ENCODE results near the gene HLA-A. TPM values are rescaled to one million over a fixed set of nuclear protein-coding genes. Genes with fewer than 3 reads are reported as not detected.

Gene HLA-A
- total and polyA plus RNA-seq, 3 experiments from 2014 or later, result 1,371 to 3,526 (median 1,390) TPM

DNA sequence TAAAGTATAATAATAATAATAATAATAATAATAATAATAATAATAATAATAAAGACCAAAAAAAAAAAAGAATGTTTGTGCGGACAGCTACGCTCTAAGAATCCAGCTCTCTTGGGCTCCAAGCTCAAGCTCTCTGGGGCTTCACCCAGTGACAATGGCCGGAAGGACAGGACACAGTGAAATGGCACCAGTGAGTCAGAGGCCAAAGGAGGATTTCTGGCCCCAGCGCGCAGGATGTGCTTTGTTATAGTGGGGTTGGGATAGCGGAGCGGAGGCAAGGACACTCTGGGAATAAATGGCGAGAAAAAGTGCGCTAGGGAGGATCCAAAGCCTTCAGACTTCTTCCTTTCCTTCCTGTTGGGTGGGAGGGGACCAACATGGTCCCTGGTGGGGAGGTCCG lies 38.2 kb downstream of the HLA-A start:
- H3K36me3 ChIP-seq (ENCODE audit: insufficient read depth, low read length), result no peaks in the 10 kb centered on the region
- no peaks in the 10 kb centered on the region for H3K9me3 ChIP-seq (ENCODE audit: low read length)
- ChIA-PET CTCF (no interaction called here), POLR2A (no interaction called here)
- H3K27ac Mint-ChIP-seq, result no peak overlapping the region
- H3K36me3 Mint-ChIP-seq, result no peaks in the 10 kb centered on the region
- H3K27ac ChIP-seq (ENCODE audit: low read depth, low read length), result no peak overlapping the region
- DNase-seq, result no peak
- H3K4me3 ChIP-seq (ENCODE audit: low read length), result no peak overlapping the region
- peaks cover 4% of the 10 kb centered on the region for H3K27me3 ChIP-seq (ENCODE audit: insufficient read depth, low read length, poor library complexity, severe bottlenecking)
- peaks cover 21 to 30% of the 10 kb centered on the region in 2 donors for H3K27me3 Mint-ChIP-seq
- H3K4me1 ChIP-seq (ENCODE audit: insufficient read depth, low read length), result peaks cover 15% of the 10 kb centered on the region
- H3K4me3 Mint-ChIP-seq, result no peak overlapping the region
- peaks cover 15 to 17% (median 17%) of the 10 kb centered on the region in 3 donors for H3K4me1 Mint-ChIP-seq
- H3K9me3 Mint-ChIP-seq, result no peaks in the 10 kb centered on the region

DNA sequence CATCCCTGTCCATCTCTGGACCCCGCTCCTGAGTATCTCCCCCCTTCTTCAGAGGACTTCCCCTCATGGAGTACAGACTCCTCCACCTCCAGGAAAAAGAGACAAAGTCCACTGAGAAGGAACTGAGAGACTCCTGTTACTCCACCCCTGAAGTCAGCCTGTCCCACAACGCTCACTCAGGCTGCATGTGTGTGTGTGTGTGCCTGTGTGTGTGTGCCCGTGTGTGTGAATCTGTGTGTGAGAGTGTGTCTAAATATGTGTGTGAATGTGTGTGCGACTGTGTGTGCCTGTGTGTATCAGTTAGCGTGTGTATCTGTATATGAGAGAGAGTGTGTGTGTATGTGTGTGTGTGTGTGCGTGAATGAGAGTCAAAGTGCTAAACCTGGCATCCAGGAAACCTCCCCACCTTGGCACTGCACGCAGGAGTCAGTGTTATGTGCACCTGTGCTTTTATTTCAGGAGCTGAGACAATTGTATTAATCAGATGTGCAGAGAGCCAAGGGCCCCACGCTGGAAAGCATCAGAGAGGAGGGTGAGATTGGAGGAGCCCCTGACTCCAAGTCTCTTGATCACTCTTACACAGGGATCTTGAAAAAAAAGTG lies 39.0 kb downstream of the HLA-A start:
- ChIA-PET CTCF (interaction anchor here (1.5 kb wide), 1 partner anchor 133 kb away, joined by 4 read pairs; no protein-coding TSS in a partner anchor), POLR2A (no interaction called here)
- H3K4me1 ChIP-seq (ENCODE audit: insufficient read depth, low read length), result peaks cover 7% of the 10 kb centered on the region
- H3K36me3 ChIP-seq (ENCODE audit: insufficient read depth, low read length), result no peaks in the 10 kb centered on the region
- Mint-ChIP-seq H3K9me3 (no peaks in the 10 kb centered on the region), H3K4me3 (no peak overlapping the region), H3K27ac (no peak overlapping the region), H3K36me3 (no peaks in the 10 kb centered on the region), H3K4me1 (peaks cover 7 to 9% (median 9%) of the 10 kb centered on the region in 3 donors), H3K27me3 (peaks cover 14 to 22% of the 10 kb centered on the region in 2 donors)
- no peak overlapping the region for H3K27ac ChIP-seq (ENCODE audit: low read depth, low read length)
- H3K9me3 ChIP-seq (ENCODE audit: low read length), result no peaks in the 10 kb centered on the region
- H3K4me3 ChIP-seq (ENCODE audit: low read length), result no peak overlapping the region
- DNase-seq, result no peak
- no peaks in the 10 kb centered on the region for H3K27me3 ChIP-seq (ENCODE audit: insufficient read depth, low read length, poor library complexity, severe bottlenecking)

DNA sequence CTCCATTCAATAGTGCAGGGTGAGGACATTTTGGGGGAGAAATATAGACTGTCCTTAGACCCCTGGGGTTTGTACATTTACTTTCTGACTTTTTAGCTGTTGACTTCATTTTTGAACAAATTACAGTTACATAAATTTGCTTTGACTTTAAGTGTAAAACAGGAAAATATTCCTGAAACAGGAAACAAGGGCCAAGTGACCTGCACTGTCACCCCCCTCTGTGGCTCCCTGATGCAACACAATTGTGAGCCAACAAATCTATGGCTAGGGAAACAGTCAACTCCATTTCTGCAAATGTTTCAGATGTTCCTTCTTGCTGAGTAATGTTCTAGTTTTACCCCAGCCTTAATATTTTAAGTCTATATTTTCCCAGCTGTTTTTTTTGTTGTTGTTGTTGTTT lies 39.8 kb downstream of the HLA-A start:
- no peak overlapping the region for H3K4me3 Mint-ChIP-seq
- no peaks in the 10 kb centered on the region for H3K9me3 Mint-ChIP-seq
- no peak overlapping the region for H3K27ac ChIP-seq (ENCODE audit: low read depth, low read length)
- POLR2A ChIA-PET, result no interaction called here
- no peaks in the 10 kb centered on the region for H3K27me3 ChIP-seq (ENCODE audit: insufficient read depth, low read length, poor library complexity, severe bottlenecking)
- H3K36me3 Mint-ChIP-seq, result no peaks in the 10 kb centered on the region
- CTCF ChIA-PET, result interaction anchor here (1.5 kb wide), 1 partner anchor 134 kb away, joined by 4 read pairs; no protein-coding TSS in a partner anchor
- no peak overlapping the region for H3K27ac Mint-ChIP-seq
- H3K4me1 ChIP-seq (ENCODE audit: insufficient read depth, low read length), result peaks cover 3% of the 10 kb centered on the region
- H3K4me3 ChIP-seq (ENCODE audit: low read length), result no peak overlapping the region
- peaks cover 7 to 16% of the 10 kb centered on the region in 2 donors for H3K27me3 Mint-ChIP-seq
- no peak for DNase-seq
- H3K9me3 ChIP-seq (ENCODE audit: low read length), result no peaks in the 10 kb centered on the region
- H3K4me1 Mint-ChIP-seq, result peaks cover 2 to 4% (median 3%) of the 10 kb centered on the region in 3 donors
- no peaks in the 10 kb centered on the region for H3K36me3 ChIP-seq (ENCODE audit: insufficient read depth, low read length)

DNA sequence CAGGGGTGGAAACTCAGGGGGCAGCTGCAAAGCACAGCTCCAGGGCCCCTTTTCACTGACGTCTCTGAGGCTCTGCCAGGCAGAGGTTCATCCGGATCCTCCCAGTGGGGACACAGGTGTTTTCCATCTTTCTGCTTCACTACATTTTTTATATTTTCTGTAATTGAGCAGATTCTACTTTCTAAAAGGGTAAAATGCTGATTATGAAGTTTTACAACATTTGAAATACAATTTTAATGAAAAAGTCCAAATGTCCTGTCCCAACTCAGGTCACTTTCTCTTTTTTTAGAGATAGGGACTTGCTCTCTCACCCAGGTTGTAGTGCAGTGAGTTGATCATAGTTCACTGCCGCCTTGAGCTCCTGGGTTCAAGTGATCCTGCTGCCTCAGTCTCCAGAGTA lies 41.9 kb downstream of the HLA-A start:
- Histone ChIP-seq H3K27ac (ENCODE audit: low read depth, low read length) (no peak overlapping the region), H3K4me1 (ENCODE audit: insufficient read depth, low read length) (no peaks in the 10 kb centered on the region), H3K4me3 (ENCODE audit: low read length) (no peak overlapping the region), H3K27me3 (ENCODE audit: insufficient read depth, low read length, poor library complexity, severe bottlenecking) (no peaks in the 10 kb centered on the region), H3K9me3 (ENCODE audit: low read length) (no peaks in the 10 kb centered on the region), H3K36me3 (ENCODE audit: insufficient read depth, low read length) (no peaks in the 10 kb centered on the region)
- ChIA-PET CTCF (interaction anchor here (1.2 kb wide), 1 partner anchor 9 kb away, joined by 3 read pairs; no protein-coding TSS in a partner anchor), POLR2A (no interaction called here)
- H3K36me3 Mint-ChIP-seq, result no peaks in the 10 kb centered on the region
- H3K27ac Mint-ChIP-seq, result no peak overlapping the region
- no peak for DNase-seq
- no peaks in the 10 kb centered on the region for H3K4me1 Mint-ChIP-seq
- no peak overlapping the region for H3K4me3 Mint-ChIP-seq
- H3K9me3 Mint-ChIP-seq, result no peaks in the 10 kb centered on the region
- peaks cover 0 to 16% of the 10 kb centered on the region in 2 donors for H3K27me3 Mint-ChIP-seq

DNA sequence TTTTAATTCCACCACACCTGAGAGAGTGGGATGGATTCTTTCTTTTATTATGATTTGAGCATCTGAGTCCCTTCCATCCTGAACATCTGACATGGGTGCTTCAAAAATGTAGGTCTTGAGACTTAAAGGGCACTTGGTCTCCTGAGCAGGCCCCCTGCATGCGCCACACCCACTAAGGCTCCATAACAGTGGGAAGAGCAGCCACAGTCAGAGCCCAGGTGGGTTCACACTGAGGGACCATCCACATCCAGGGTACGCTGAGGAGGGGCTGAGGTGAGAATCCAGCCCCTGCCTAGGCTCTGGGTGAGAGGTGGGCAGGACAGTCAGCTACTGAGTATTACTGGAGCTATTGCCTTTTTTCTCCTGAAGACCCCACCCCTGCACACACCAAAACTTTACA lies 42.7 kb downstream of the HLA-A start:
- Mint-ChIP-seq H3K9me3 (no peaks in the 10 kb centered on the region), H3K36me3 (no peaks in the 10 kb centered on the region), H3K27ac (no peak overlapping the region), H3K27me3 (peaks cover 2 to 21% of the 10 kb centered on the region in 2 donors), H3K4me3 (no peak overlapping the region), H3K4me1 (no peaks in the 10 kb centered on the region)
- Histone ChIP-seq H3K9me3 (ENCODE audit: low read length) (no peaks in the 10 kb centered on the region), H3K27me3 (ENCODE audit: insufficient read depth, low read length, poor library complexity, severe bottlenecking) (no peaks in the 10 kb centered on the region), H3K36me3 (ENCODE audit: insufficient read depth, low read length) (no peaks in the 10 kb centered on the region), H3K4me1 (ENCODE audit: insufficient read depth, low read length) (no peaks in the 10 kb centered on the region), H3K27ac (ENCODE audit: low read depth, low read length) (no peak overlapping the region), H3K4me3 (ENCODE audit: low read length) (no peak overlapping the region)
- CTCF ChIA-PET, result no interaction called here
- POLR2A ChIA-PET, result no interaction called here
- no peak for DNase-seq

DNA sequence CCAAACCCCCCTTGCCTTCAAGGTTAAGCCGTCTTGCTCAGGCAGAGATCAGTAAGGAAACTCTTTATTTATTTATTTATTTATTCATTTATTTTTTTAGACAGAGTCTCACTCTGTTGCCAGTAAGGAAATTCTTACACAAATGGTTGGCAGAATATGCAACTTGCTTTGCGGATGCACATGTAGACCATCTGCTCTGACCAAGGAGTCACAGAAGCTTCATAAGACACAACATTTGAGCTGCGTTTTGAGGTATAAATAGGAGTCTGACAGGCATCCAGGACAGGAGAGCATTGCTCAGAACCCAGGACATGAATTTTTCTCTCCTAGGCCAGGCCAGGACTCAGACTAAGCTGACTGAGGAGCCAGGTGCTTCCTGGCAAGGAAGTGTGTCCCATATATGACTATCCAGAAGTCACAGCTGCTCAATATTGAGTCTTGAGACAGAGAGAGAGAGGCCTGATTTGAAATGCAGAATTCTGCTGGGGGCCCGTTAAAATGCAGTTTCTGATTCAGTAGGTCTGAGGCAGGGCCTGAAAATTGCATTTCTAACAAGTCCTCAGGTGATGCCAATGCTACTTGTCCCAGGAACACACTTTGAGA lies 43.9 kb downstream of the HLA-A start:
- Histone ChIP-seq H3K4me3 (ENCODE audit: low read length) (no peak overlapping the region), H3K4me1 (ENCODE audit: insufficient read depth, low read length) (no peaks in the 10 kb centered on the region), H3K27me3 (ENCODE audit: insufficient read depth, low read length, poor library complexity, severe bottlenecking) (no peaks in the 10 kb centered on the region), H3K9me3 (ENCODE audit: low read length) (no peaks in the 10 kb centered on the region), H3K27ac (ENCODE audit: low read depth, low read length) (no peak overlapping the region), H3K36me3 (ENCODE audit: insufficient read depth, low read length) (no peaks in the 10 kb centered on the region)
- no peak for DNase-seq
- ChIA-PET CTCF (no interaction called here), POLR2A (no interaction called here)
- Mint-ChIP-seq H3K4me3 (no peak overlapping the region), H3K9me3 (no peaks in the 10 kb centered on the region), H3K27me3 (peaks cover 2 to 21% of the 10 kb centered on the region in 2 donors), H3K27ac (no peak overlapping the region), H3K36me3 (peaks cover 0 to 2% (median 0%) of the 10 kb centered on the region in 3 donors), H3K4me1 (no peaks in the 10 kb centered on the region)

DNA sequence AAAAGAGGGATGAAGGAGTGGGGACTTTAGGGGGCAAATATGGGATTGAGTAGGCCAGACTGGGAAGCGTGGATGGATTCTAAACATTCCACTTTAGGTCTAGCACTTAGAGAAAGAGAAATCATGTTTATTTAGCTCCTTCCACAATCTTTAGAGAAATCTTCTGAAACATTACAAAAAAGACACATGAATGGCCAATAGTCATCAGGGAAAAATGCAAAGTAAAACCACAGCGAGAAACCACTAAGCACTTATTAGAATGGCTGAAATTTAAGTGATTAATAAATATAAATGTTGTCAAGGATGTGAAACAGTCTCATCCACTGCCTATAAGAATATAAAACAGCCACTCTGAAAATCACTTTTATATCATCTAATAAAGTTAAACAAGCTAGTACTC lies 46.9 kb downstream of the HLA-A start:
- H3K36me3 Mint-ChIP-seq, result peaks cover 0 to 2% (median 0%) of the 10 kb centered on the region in 3 donors
- Histone ChIP-seq H3K27ac (ENCODE audit: low read depth, low read length) (no peak overlapping the region), H3K27me3 (ENCODE audit: insufficient read depth, low read length, poor library complexity, severe bottlenecking) (no peaks in the 10 kb centered on the region), H3K4me3 (ENCODE audit: low read length) (no peak overlapping the region), H3K4me1 (ENCODE audit: insufficient read depth, low read length) (no peaks in the 10 kb centered on the region), H3K9me3 (ENCODE audit: low read length) (no peaks in the 10 kb centered on the region), H3K36me3 (ENCODE audit: insufficient read depth, low read length) (no peaks in the 10 kb centered on the region)
- H3K4me3 Mint-ChIP-seq, result no peak overlapping the region
- H3K4me1 Mint-ChIP-seq, result no peaks in the 10 kb centered on the region
- no peak for DNase-seq
- no peak overlapping the region for H3K27ac Mint-ChIP-seq
- CTCF ChIA-PET, result interaction anchor here (1.0 kb wide), 1 partner anchor 141 kb away, joined by 3 read pairs; no protein-coding TSS in a partner anchor
- no peaks in the 10 kb centered on the region for H3K9me3 Mint-ChIP-seq
- peaks cover 2 to 13% of the 10 kb centered on the region in 2 donors for H3K27me3 Mint-ChIP-seq
- POLR2A ChIA-PET, result no interaction called here

DNA sequence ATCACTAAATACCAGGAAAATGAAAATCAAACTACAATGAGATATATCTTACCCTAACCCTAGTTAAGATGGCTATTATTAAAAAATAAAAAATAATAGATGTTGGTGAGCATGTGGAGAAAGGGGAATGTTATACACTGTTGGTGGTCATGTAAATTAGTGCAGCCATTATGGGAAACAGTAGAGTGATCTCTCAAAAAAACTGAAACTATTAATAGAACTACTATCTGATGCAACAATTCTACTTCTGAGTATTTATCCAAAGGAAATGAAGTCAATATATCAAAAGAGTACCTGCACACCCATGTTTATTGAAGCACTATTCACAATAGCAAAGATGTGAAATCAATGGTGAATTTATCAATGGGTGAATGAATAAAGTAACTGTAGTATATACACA lies 48.6 kb downstream of the HLA-A start:
- H3K36me3 Mint-ChIP-seq, result peaks cover 0 to 5% (median 2%) of the 10 kb centered on the region in 3 donors
- Histone ChIP-seq H3K4me1 (ENCODE audit: insufficient read depth, low read length) (no peaks in the 10 kb centered on the region), H3K27ac (ENCODE audit: low read depth, low read length) (no peak overlapping the region), H3K27me3 (ENCODE audit: insufficient read depth, low read length, poor library complexity, severe bottlenecking) (no peaks in the 10 kb centered on the region), H3K36me3 (ENCODE audit: insufficient read depth, low read length) (no peaks in the 10 kb centered on the region), H3K9me3 (ENCODE audit: low read length) (no peaks in the 10 kb centered on the region), H3K4me3 (ENCODE audit: low read length) (no peak overlapping the region)
- ChIA-PET CTCF (no interaction called here), POLR2A (no interaction called here)
- DNase-seq, result no peak
- H3K4me1 Mint-ChIP-seq, result no peaks in the 10 kb centered on the region
- H3K9me3 Mint-ChIP-seq, result no peaks in the 10 kb centered on the region
- H3K27ac Mint-ChIP-seq, result no peak overlapping the region
- H3K4me3 Mint-ChIP-seq, result no peak overlapping the region
- H3K27me3 Mint-ChIP-seq, result peaks cover 2 to 13% of the 10 kb centered on the region in 2 donors

Measured in CD8-positive, alpha-beta memory T cell (primary cell).